ENCODE data around the gene ZRANB1. TPM values are rescaled to one million over a fixed set of nuclear protein-coding genes. Genes with fewer than 3 reads are reported as not detected.

ZRANB1 gene
- total RNA-seq, 1 donor from 2014 or later: 16.0 TPM

DNA sequence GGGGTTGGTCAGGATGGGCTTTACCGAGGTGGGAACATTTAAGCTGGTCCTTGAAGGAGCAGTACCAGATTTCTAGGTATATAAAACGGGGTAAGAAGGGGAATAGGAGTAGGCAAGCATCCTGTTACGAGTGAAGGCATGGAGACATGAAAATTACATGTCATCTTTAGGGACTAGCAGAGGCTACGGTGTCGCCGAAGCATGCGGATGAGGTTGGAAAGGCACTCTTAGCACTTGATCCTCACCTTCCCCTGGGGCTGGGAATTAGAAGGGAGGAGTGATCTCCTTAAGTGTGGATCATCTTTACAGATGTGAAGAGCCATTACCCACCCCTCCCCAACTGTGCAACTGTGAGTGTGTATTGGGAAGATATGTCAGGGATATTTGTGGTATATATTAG lies 13.8 kb upstream of the ZRANB1 start:
- Mint-ChIP-seq H3K4me3 (no peak overlapping the region), H3K36me3 (ENCODE audit: low read depth) (peaks cover 15% of the 10 kb centered on the region), H3K27ac (no peak overlapping the region), H3K4me1 (ENCODE audit: low read depth) (no peaks in the 10 kb centered on the region), H3K9me3 (peaks cover 5% of the 10 kb centered on the region), H3K27me3 (ENCODE audit: insufficient read depth) (no peaks in the 10 kb centered on the region)
- intact Hi-C loops (cut with micrococcal nuclease): no loop called here
- DNase-seq (ENCODE audit: low spot score): no peak

- Mint-ChIP-seq H3K9me3 (peaks cover 5% of the 10 kb centered on the region), H3K27me3 (ENCODE audit: insufficient read depth) (no peaks in the 10 kb centered on the region), H3K4me3 (no peak overlapping the region), H3K36me3 (ENCODE audit: low read depth) (peaks cover 14% of the 10 kb centered on the region), H3K27ac (no peak overlapping the region), H3K4me1 (ENCODE audit: low read depth) (no peaks in the 10 kb centered on the region)
- intact Hi-C loops (cut with micrococcal nuclease): no loop called here
- DNase-seq (ENCODE audit: low spot score): no peak
These were observed 13.4 kb upstream of the ZRANB1 start for GRCh38 chr10:124928545-124928944.

DNA sequence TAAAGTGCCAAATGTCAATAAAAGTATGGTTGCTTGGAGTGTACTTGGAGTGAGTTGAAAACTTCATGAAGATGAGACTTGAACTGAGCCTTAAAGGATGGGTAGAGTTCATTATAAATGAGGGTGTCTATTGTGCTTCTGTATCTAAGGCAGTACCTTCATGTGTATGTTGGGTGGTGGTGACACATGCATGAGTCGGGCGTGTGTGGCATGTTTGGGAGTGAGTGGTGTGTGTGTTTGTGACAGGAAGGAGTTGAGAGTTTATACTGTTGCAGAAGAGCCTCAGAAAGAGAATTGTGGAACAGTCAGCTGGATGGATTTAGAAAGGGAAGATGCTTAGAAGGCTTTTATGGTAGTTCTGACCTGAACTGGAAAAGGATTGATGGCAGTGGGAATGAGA lies 6.0 kb upstream of the ZRANB1 start:
- peaks cover 5% of the 10 kb centered on the region for H3K9me3 Mint-ChIP-seq
- H3K36me3 Mint-ChIP-seq (ENCODE audit: low read depth): peaks cover 11% of the 10 kb centered on the region
- DNase-seq (ENCODE audit: low spot score): no peak
- no peaks in the 10 kb centered on the region for H3K27me3 Mint-ChIP-seq (ENCODE audit: insufficient read depth)
- no peak overlapping the region for H3K27ac Mint-ChIP-seq
- no peak overlapping the region for H3K4me3 Mint-ChIP-seq
- peaks cover 16% of the 10 kb centered on the region for H3K4me1 Mint-ChIP-seq (ENCODE audit: low read depth)
- intact Hi-C loops (cut with micrococcal nuclease): no loop called here

- no peak for DNase-seq (ENCODE audit: low spot score)
- Mint-ChIP-seq H3K36me3 (ENCODE audit: low read depth) (peaks cover 9% of the 10 kb centered on the region), H3K4me1 (ENCODE audit: low read depth) (peaks cover 16% of the 10 kb centered on the region), H3K4me3 (no peak overlapping the region), H3K27ac (no peak overlapping the region), H3K27me3 (ENCODE audit: insufficient read depth) (no peaks in the 10 kb centered on the region), H3K9me3 (peaks cover 2% of the 10 kb centered on the region)
- intact Hi-C loops (cut with micrococcal nuclease): no loop called here
These were observed 5.1 kb upstream of the ZRANB1 start for GRCh38 chr10:124936813-124937212.

GRCh38 chr10:124939290-124939689 lies 2.6 kb upstream of the ZRANB1 start:
- H3K4me3 Mint-ChIP-seq: no peak overlapping the region
- no peak overlapping the region for H3K27ac Mint-ChIP-seq
- DNase-seq (ENCODE audit: low spot score): no peak
- H3K4me1 Mint-ChIP-seq (ENCODE audit: low read depth): peaks cover 23% of the 10 kb centered on the region
- H3K9me3 Mint-ChIP-seq: no peaks in the 10 kb centered on the region
- H3K36me3 Mint-ChIP-seq (ENCODE audit: low read depth): peaks cover 7% of the 10 kb centered on the region
- intact Hi-C loops (cut with micrococcal nuclease): no loop called here
- no peaks in the 10 kb centered on the region for H3K27me3 Mint-ChIP-seq (ENCODE audit: insufficient read depth)

- Mint-ChIP-seq H3K9me3 (no peaks in the 10 kb centered on the region), H3K27ac (peak overlapping the region; percentile 35), H3K36me3 (ENCODE audit: low read depth) (peaks cover 7% of the 10 kb centered on the region), H3K27me3 (ENCODE audit: insufficient read depth) (no peaks in the 10 kb centered on the region), H3K4me3 (no peak overlapping the region), H3K4me1 (ENCODE audit: low read depth) (peaks cover 7% of the 10 kb centered on the region)
- intact Hi-C loops (cut with micrococcal nuclease): no loop called here
- no peak for DNase-seq (ENCODE audit: low spot score)
These were observed 620 bp downstream of the ZRANB1 start for GRCh38 chr10:124942317-124943169.

DNA sequence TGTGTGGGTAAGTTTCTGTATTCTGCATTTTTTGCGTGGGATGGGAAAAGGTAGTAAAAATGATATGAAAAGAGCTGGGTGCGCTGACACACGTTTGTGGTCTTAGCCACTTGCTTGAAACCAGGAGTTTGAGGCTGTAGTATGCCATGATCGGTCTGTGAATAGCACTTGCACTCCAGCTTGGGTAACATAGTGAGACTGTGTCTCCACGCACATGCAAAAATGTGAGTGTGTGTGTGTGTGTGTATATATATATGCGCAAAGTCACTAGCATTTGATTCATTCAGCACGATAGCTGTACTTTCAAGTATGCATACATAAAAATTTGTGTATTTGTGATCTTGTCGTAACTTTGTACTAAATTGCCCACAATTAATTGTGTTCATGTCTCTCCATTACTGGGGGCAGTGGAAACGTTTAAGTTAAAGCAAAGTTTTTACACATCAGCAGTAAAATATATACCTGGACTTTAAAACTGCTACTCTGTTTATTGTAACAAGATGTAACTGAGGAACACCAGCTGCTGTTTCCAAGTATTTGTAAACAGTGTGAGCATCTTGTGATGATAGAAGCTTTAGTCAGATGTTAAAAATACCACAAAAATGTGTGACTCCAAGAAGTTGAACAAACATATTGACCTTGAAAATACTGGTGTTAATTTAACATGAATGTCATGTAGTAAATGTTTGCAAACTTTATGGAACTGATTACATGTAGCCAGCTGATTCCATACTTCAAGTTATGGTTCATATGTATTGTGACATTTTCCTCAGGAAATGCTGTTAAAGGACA lies 1.6 kb downstream of the ZRANB1 start:
- no peaks in the 10 kb centered on the region for H3K9me3 Mint-ChIP-seq
- H3K4me1 Mint-ChIP-seq (ENCODE audit: low read depth): peaks cover 7% of the 10 kb centered on the region
- DNase-seq (ENCODE audit: low spot score): no peak
- no peak overlapping the region for H3K4me3 Mint-ChIP-seq
- H3K36me3 Mint-ChIP-seq (ENCODE audit: low read depth): peaks cover 9% of the 10 kb centered on the region
- peak overlapping the region; percentile 35 for H3K27ac Mint-ChIP-seq
- intact Hi-C loops (cut with micrococcal nuclease): no loop called here
- no peaks in the 10 kb centered on the region for H3K27me3 Mint-ChIP-seq (ENCODE audit: insufficient read depth)

DNA sequence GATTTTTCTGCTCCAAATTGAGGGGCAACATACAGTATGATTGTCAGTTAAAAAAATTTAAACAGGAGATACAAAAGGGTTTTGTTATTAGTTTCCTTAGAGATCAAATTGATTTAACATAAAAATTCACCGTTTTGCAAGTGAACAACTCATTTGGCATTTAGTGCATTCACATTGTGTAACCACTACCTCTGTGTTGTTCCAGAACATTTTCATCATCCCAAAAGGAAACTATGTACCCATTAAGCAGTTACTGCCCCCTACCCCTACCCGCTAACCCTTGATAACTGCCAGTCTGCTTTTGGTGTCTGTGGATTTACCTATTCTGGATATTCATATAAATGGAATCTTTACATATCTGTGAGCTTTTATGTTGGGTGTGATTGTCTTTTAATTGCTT lies 3.1 kb downstream of the ZRANB1 start:
- no peaks in the 10 kb centered on the region for H3K9me3 Mint-ChIP-seq
- no peak overlapping the region for H3K4me3 Mint-ChIP-seq
- intact Hi-C loops (cut with micrococcal nuclease): no loop called here
- H3K27ac Mint-ChIP-seq: no peak overlapping the region
- no peak for DNase-seq (ENCODE audit: low spot score)
- peaks cover 7% of the 10 kb centered on the region for H3K4me1 Mint-ChIP-seq (ENCODE audit: low read depth)
- H3K36me3 Mint-ChIP-seq (ENCODE audit: low read depth): peaks cover 15% of the 10 kb centered on the region
- no peaks in the 10 kb centered on the region for H3K27me3 Mint-ChIP-seq (ENCODE audit: insufficient read depth)

GRCh38 chr10:124946945-124947344 lies 5.0 kb downstream of the ZRANB1 start:
- H3K9me3 Mint-ChIP-seq: no peaks in the 10 kb centered on the region
- no peak for DNase-seq (ENCODE audit: low spot score)
- peaks cover 15% of the 10 kb centered on the region for H3K36me3 Mint-ChIP-seq (ENCODE audit: low read depth)
- intact Hi-C loops (cut with micrococcal nuclease): no loop called here
- no peak overlapping the region for H3K4me3 Mint-ChIP-seq
- H3K27me3 Mint-ChIP-seq (ENCODE audit: insufficient read depth): no peaks in the 10 kb centered on the region
- H3K4me1 Mint-ChIP-seq (ENCODE audit: low read depth): peaks cover 7% of the 10 kb centered on the region
- H3K27ac Mint-ChIP-seq: no peak overlapping the region

DNA sequence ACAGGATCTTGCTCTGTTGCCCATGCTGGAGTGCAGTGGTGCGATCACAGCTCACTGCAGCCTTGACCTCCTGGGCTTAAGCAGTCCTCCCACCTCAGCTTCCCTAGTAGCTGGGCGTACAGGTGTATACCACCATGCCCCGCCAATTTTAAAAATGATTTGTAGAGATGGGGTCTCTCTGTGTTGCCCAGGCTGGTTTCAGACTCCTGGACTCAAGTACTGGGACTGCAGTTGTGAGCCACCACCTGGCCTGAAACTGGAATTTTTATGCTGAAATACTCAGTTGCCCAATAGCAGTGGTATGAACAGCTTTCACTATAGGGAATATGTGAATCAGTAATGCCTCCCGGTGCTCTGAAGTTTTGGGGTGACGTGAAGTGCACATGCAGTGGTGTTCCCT lies 7.6 kb downstream of the ZRANB1 start:
- Mint-ChIP-seq H3K27me3 (ENCODE audit: insufficient read depth) (no peaks in the 10 kb centered on the region), H3K4me3 (no peak overlapping the region), H3K4me1 (ENCODE audit: low read depth) (no peaks in the 10 kb centered on the region), H3K36me3 (ENCODE audit: low read depth) (peaks cover 14% of the 10 kb centered on the region), H3K9me3 (no peaks in the 10 kb centered on the region), H3K27ac (no peak overlapping the region)
- intact Hi-C loops (cut with micrococcal nuclease): no loop called here
- no peak for DNase-seq (ENCODE audit: low spot score)

- no peaks in the 10 kb centered on the region for H3K4me1 Mint-ChIP-seq (ENCODE audit: low read depth)
- no peak for DNase-seq (ENCODE audit: low spot score)
- H3K27ac Mint-ChIP-seq: no peak overlapping the region
- H3K9me3 Mint-ChIP-seq: no peaks in the 10 kb centered on the region
- intact Hi-C loops (cut with micrococcal nuclease): no loop called here
- no peaks in the 10 kb centered on the region for H3K27me3 Mint-ChIP-seq (ENCODE audit: insufficient read depth)
- H3K4me3 Mint-ChIP-seq: no peak overlapping the region
- peaks cover 13% of the 10 kb centered on the region for H3K36me3 Mint-ChIP-seq (ENCODE audit: low read depth)
These were observed 10.2 kb downstream of the ZRANB1 start for GRCh38 chr10:124952123-124952522.

DNA sequence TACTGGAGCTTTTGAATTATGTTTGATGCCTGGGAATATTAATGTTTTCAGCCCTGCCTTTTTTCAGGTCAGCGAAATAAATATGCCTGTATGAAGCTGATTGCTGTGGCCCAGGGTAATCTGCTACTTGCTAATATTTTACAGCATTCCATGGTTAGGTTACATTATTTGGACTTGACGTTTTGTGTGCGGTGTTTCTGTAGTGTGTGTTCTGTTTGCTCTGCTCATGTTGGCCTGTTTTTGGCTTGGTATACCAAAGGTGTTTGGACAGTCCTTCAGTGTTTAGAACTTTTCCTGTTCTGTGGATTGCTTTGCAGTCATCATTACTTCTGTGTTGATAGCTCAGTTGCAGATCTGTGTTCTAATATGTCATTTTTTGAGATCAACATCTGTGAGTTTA lies 11.5 kb downstream of the ZRANB1 start:
- H3K27ac Mint-ChIP-seq: no peak overlapping the region
- H3K27me3 Mint-ChIP-seq (ENCODE audit: insufficient read depth): no peaks in the 10 kb centered on the region
- DNase-seq (ENCODE audit: low spot score): no peak
- H3K4me3 Mint-ChIP-seq: no peak overlapping the region
- H3K36me3 Mint-ChIP-seq (ENCODE audit: low read depth): peaks cover 12% of the 10 kb centered on the region
- intact Hi-C loops (cut with micrococcal nuclease): no loop called here
- no peaks in the 10 kb centered on the region for H3K9me3 Mint-ChIP-seq
- H3K4me1 Mint-ChIP-seq (ENCODE audit: low read depth): no peaks in the 10 kb centered on the region

DNA sequence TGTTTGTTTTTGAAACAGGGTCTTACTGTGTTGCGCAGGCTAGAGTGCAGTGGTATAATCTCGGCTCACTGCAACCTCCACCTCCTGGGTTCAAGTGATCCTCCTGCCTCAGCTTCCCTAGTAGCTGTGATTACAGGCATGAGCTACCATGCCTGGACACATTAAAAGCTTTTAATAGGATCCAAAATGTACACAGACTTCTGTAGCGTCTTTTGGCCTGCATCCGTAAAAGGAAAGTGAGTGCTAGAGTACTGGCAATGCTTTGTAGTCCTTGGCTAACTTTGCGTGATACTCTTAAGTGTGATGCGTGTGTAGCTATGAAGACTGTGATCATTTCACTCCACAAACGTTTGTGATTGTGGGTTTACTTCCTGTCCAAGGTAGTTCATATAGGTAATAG lies 13.3 kb downstream of the ZRANB1 start:
- intact Hi-C loops (cut with micrococcal nuclease): no loop called here
- Mint-ChIP-seq H3K36me3 (ENCODE audit: low read depth) (peaks cover 5% of the 10 kb centered on the region), H3K4me3 (no peak overlapping the region), H3K27me3 (ENCODE audit: insufficient read depth) (no peaks in the 10 kb centered on the region), H3K27ac (no peak overlapping the region), H3K4me1 (ENCODE audit: low read depth) (peaks cover 7% of the 10 kb centered on the region), H3K9me3 (no peaks in the 10 kb centered on the region)
- DNase-seq (ENCODE audit: low spot score): no peak

All from activated T-helper 1 cell treated with anti-CD3 and anti-CD28 coated beads, Interleukin-12 subunit alpha, Interleukin-12 subunit beta, Interleukin-2, Interleukin-4 antibody, amounts not matched to agents 30 ng/mL and 10 ng/mL and 1 ng/mL, durations not matched to agents 14 hours and 24 hours and 36 hours (primary cell).